Stimulated activated CD4-positive, alpha-beta T cell treated with anti-CD3 and anti-CD28 coated beads, Interleukin-2, amount 100 ng/mL, for 24 hours (primary cell): ENCODE data around the gene MLLT10.

Experiments used
- DNase-seq, 2 donors: peaks; one replicate each; pipeline ENCODE4 v3.0.0-alpha.2; 2020

The MLLT10 gene

DNA sequence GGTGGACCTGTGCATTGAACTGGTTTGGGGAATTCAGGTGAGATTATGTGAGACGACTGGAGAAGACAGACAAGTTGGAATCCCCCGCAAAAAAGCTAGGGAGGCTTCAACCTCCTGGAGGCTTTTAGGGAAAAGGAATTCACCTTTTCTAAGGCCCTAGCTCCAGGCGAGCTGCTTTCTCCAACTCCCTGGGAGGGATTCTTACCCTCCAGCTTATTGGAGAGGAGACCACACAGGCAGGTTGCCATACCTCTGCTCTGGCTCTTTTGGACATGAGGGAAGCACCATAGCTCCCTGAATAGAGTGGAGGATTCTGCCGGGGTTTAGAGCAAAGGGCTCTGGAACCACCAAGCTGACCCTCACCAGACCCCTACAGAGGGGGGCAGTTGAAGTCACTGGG lies 213.8 kb downstream of the MLLT10 start:
- DNase-seq = no peak

DNA sequence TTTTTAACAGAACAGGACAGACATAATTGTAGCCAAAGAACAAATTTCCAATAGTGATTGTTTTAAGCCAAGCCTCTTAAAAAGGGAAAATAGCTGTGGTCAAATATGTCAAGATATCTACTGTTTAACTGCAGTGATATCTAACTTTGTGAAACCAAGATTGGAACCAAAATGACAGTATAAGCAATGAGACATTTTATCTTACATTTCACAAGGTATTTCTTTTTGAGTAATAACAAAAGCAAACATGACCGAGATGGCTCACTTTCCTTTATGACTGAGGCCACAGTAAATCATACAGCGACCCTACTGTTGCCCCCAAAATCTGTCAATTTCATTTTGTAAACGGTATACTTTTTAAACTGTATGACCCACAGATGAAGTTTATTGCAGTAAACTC lies 215.8 kb downstream of the MLLT10 start:
- no peak for DNase-seq

DNA sequence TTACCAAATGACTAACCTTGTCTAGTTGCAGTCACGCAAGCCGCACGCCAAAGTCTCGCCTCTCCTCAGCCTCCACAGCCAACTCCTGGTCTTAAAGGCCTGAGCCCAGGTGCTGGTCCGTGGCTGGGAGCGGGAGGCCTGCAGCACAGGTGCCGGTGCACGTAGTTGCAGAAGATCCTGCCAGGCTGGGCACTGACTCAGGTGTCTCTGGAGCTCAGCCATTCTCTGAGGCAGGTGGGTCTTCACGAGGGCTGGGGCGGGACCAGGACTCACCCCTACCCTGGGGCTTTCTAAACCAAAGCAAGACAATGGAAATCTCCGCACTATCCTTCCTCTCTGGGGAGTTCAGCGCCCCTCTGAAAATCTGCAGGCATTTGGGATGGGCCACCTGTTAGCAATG lies 216.4 kb downstream of the MLLT10 start:
- DNase-seq = no peak

- no peak for DNase-seq
Measured at GRCh38 chr10:21751341-21752310, 217.6 kb downstream of the MLLT10 start.

DNA sequence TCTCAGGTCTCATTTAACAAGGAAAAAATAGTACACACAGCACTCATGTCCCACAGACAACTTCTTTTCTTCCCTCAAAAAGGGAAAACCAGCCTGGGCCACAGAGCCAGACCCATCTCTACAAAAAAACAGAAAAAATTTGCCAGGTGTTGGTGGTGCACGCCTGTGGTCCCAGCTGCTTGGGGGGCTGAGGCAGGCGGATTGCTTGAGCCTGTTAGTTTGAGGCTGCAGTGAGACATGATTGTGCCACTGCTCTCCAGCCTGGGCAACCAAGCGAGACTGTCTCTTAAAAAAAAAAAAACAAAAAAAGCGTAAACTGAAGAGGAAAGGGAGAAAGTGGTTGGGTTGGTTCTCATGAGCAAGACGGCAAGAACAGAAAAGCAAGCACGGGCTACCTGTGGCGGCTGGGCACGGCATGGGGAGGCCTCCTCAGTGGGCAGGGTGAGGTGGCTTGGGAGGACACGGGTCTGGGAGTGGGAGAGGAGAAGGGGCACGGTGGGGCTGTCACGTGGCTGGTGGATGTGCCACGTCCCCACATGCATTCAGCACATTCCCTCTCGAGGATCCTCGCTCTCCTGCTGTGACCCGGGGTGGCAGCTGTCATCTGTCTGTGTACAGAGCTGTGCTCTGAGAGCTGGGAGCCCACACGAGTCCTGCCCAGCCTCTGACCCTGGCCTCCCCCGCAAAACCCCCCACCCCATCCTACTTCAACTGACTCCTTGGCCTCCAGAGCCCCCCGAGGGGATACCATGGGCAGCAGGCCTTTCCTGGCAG lies 219.7 kb downstream of the MLLT10 start:
- no peak for DNase-seq

DNA sequence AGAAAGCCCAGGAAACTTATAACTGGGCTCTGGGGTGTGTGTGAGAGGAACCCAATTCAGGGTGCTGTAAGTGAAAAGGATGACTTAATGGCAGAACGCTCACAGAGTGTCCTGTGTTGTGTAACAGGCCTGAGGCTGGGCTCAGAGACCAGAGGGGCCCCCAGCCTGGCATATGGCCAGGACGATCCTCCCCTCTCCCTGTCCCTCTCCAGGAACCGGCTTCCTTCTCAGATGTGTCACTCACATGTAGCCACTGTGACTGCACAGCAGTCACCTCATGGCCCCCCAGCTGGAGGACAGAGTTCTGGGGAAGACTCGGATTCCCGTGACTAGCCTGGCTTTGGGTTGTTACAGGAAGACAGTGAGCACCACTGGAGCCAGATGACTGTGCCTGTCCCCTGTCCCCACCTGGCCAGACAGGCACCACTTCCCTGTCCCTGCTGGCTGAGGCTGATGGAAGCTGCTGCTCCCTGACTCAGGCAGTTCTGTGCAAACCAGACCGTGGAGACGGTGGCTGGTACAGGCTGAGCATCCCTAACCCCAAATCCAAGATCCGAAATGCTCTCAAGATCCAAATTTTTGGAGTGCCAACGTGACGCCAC lies 220.5 kb downstream of the MLLT10 start:
- DNase-seq = no peak

- DNase-seq = no peak
Measured at GRCh38 chr10:21756707-21757106, 222.7 kb downstream of the MLLT10 start.

GRCh38 chr10:21757185-21757901 lies 223.3 kb downstream of the MLLT10 start:
- no peak for DNase-seq

DNA sequence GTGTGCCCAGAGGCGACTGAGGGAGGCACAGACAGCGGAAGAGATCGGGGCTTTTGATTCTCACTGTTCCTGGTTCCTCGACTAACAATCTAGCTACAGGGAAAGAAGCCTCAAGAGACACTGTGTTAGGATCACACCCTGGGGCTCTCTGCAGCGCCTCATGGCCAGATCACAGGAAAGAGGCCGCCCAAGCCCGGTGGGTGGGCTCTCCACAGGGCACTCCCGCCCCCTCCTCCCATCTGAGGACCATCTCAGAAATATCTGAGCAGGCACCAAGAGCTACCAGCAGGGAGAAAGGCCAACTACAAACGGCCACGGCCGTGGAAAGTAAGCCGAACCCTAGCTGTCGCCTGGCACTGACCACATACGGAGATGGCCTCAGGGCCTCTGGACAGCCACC lies 224.2 kb downstream of the MLLT10 start:
- DNase-seq = no peak

DNA sequence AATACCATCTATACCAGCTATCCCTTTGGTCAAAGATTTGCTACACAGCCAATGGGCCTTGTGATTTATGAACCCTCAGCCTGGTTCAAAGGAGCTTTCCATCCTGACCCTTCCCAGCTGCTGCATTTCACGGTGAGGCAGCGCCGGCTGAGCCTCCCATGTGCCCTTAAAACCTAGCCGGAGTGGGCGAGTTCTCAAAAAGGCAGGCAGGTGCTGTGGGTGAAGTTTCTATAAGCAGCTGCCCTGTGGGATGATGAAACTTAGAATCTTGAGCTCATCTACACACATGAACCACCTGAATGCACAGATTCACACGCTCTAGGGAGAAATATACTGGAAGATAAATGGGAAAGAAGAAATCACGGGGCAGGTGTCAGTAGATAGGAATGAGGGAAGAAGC lies 224.7 kb downstream of the MLLT10 start:
- DNase-seq = no peak

DNA sequence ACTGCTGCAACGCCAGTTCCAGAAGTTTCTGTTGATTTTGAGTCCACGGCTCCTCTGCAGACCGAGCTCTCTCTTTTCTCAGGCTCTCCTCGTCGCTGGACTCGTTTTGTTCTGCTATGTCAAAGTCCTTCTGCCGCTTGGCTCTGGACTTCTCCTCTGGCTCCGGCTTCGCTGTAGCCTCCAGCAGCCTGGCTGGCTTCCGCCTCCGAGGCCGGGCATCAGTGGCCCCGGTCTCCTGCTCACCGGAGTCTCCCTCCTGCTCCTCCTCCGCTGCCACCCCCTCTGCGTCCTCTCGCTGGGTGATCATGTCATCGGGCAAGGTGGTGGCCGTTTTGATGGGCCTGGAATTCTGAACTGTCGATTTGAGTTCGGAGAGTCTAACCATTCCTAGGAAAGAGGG lies 225.2 kb downstream of the MLLT10 start:
- no peak for DNase-seq

DNA sequence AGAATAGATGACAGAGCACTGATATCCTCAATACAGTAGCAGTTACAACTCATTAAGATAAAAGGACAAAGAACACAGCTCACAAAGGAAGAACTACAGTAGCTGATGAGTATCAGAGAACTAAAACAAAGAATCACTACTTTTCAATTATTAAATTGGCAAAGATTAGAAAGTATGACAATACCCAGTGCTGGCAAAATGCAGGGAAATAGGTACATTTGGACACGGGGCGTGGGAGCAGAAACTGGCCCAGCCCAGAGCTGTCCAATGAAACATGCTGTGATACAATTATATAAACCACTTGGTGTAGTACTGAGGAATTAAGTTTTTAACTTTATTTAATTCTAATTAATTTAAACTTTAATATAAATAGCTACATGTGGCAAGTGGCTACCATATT lies 226.3 kb downstream of the MLLT10 start:
- DNase-seq = no peak

DNA sequence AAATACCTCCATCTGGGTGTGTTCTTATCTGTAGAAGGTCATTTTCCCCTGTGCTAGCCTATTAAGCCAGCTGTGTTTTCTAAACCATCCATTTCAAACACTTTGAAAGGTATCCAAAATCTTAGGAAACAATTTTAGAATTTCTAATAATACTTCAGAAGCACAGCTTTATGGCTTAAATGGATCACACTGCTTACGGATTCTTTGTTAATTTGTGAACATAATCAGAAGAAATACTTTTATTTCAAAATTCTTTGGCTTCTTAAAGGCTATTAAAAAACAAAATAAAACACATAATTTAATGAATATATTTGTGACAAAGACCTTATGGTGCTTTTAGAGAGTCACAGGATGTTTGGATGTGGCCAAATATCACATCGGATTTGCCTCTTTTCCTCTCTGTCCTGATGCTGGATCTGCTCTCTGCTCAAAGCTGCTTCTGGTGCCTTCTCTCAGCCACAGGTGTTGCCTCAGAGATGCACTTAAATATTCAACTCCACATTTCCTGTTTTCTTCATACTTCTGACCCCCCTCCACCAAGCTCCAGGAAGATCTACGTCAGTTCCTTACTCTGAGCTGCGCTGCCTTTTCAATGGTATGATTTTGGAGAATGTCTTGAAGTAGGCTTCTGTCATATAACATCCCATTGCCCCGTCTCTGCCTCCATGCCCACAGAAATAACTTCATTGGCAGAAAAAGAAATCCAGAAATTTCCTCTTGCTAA lies 230.6 kb downstream of the MLLT10 start:
- no peak for DNase-seq

GRCh38 chr10:21769041-21769440 lies 235.0 kb downstream of the MLLT10 start:
- DNase-seq = no peak

DNA sequence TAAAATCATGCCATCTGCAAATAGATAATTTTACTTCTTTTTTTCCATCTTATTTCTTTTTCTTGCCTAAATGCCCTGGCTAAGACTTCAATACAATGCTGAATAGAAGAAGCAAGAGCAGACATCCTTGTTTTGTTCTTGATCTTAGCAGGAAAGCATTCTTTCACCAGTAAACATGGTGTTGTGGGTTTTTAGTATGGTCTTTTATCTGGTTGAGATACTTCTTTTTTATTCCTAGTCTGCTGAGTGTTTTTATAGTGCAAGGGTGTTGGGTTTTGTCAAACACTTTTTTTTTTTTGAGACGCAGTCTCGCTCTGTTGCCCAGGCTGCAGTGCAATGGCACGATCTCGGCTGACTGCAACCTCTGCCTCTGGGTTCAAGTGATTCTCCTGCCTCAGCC lies 237.2 kb downstream of the MLLT10 start:
- DNase-seq = no peak

- DNase-seq = no peak
Measured at GRCh38 chr10:21776883-21777282, 242.9 kb downstream of the MLLT10 start.

- no peak for DNase-seq
Measured at GRCh38 chr10:21791276-21791675, 257.2 kb downstream of the MLLT10 start.
